Transverse colon (tissue), 3 donors: ENCODE data around the gene WDR37.

Experiments used
- EP300 ChIP-seq: sonication (generic); formaldehyde crosslinking; IDR thresholded peaks from one replicate; pipeline ENCODE4 v1.6.1; 2017; ENCODE audit warnings: antibody characterized with exemption, low read depth
- TF ChIP-seq, protein P1 (sequence below), 5 experiments: fragments of 200-600 bp in 3 of 5; fragments of 450-650 bp in 2 of 5; sonication (generic) in 3 of 5; IDR thresholded peaks; 1 replicate in 2 of 5; 2 replicates in 3 of 5; pipeline ENCODE4 v1.5.1; 2016 to 2017; ENCODE audit warnings: antibody characterized with exemption in 5 of 5, inconsistent platforms in 3 of 5, mild to moderate bottlenecking in 2 of 5, moderate library complexity in 1 of 5

DNA sequence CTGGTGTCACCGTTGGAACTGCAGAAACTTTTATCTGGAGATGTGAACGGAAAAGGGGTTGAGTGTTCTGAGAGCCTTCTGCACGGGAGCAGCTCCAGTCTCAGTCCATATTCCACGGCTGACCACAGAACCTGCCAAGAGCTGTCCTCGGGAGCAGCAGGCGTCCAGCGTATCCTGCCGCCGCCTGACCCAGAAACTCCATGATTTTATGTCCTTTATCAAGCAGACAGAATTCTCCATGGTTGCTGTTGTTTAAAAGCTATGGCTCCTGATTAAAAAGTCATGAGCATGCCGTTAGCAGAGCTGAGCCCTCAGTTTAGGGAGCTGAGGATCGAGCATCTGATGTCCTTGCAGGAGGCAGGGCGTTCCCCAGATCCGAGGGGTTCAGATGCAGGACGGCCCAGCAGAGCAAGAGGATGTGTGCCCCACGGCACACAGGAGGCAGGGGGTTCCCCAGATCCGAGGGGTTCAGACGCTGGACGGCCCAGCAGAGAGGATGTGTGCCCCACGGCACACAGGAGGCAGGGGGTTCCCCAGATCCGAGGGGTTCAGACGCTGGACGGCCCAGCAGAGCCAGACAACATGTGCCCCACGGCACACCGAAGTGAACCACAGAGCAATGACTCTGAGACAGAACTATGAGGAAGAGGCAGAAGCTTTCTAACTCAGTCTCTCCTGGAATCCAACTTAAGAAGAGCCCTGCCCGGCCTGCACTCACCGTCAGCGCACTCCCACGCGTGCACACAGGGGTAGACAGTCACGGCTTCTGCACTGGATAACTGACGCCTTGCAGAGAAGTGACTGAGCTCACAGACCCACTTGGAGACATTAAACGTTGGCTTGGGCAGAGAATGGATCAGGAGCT is 96.4 kb downstream of the WDR37 start:
- TF ChIP-seq, protein P1, sequence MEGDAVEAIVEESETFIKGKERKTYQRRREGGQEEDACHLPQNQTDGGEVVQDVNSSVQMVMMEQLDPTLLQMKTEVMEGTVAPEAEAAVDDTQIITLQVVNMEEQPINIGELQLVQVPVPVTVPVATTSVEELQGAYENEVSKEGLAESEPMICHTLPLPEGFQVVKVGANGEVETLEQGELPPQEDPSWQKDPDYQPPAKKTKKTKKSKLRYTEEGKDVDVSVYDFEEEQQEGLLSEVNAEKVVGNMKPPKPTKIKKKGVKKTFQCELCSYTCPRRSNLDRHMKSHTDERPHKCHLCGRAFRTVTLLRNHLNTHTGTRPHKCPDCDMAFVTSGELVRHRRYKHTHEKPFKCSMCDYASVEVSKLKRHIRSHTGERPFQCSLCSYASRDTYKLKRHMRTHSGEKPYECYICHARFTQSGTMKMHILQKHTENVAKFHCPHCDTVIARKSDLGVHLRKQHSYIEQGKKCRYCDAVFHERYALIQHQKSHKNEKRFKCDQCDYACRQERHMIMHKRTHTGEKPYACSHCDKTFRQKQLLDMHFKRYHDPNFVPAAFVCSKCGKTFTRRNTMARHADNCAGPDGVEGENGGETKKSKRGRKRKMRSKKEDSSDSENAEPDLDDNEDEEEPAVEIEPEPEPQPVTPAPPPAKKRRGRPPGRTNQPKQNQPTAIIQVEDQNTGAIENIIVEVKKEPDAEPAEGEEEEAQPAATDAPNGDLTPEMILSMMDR (IDR thresholded peaks at IDR 0.05), result no peak
- no peak for TF ChIP-seq EP300
